ENCODE data around the gene ST7. TPM values are rescaled to one million over a fixed set of nuclear protein-coding genes. Genes with fewer than 3 reads are reported as not detected.

Gene ST7
- total RNA-seq, 1 experiment from 2014 or later = 19.6 TPM

- intact Hi-C loops (cut with micrococcal nuclease; ENCODE audit: unreplicated experiment) = no loop called here
- CTCF ChIA-PET = no interaction called here
Measured at GRCh38 chr7:116920359-116920758, 32.9 kb upstream of the ST7 start.

GRCh38 chr7:116922545-116922944, 30.8 kb upstream of the ST7 start:
- BruUV-seq (replicated peaks) = no TSS peak
- no peak overlapping the region for H3K4me3 ChIP-seq (ENCODE audit: low read depth in 2 of 2, low read length in 2 of 2)
- ATAC-seq = no peak
- ChIA-PET POLR2A (no interaction called here), CTCF (interaction anchor here (0.7 to 1.2 kb wide), 3 partner anchors 112 to 678 kb away, joined by 3 read pairs; no protein-coding TSS in a partner anchor)
- no peak for DNase-seq (ENCODE audit: low read depth, low spot score)
- no peaks in the 10 kb centered on the region for H3K4me1 ChIP-seq (ENCODE audit: control insufficient read depth, insufficient read depth, low read length)
- intact Hi-C loops (cut with micrococcal nuclease; ENCODE audit: unreplicated experiment) (no loop called here), in situ Hi-C loops (cut with HindIII; ENCODE audit: low pct_unique_long_range_greater_than_20kb, low sequenced_read_pairs) (no loop called here)
- no peaks in the 10 kb centered on the region for H3K27me3 ChIP-seq (ENCODE audit: control insufficient read depth, insufficient read depth, low read length)
- TF ChIP-seq REST (IDR thresholded peaks at IDR 0.05; ENCODE audit: insufficient read depth in 1 of 2, low read depth in 2 of 2, low read length in 1 of 2) = no peak
- TF ChIP-seq SIN3A (IDR thresholded peaks at IDR 0.05; ENCODE audit: borderline replicate concordance, insufficient read depth, low read depth, low read length) = no peak
- no peak for TF ChIP-seq TCF7L2 (IDR thresholded peaks at IDR 0.05; ENCODE audit: low read depth, low read length)
- TF ChIP-seq POLR2AphosphoS5 (IDR thresholded peaks at IDR 0.05; ENCODE audit: low read depth, low read length) = no peak
- no peak for TF ChIP-seq CTCF (IDR thresholded peaks at IDR 0.05)
- H3K9me3 ChIP-seq (ENCODE audit: control insufficient read depth, insufficient read depth, low read depth, low read length) = no peaks in the 10 kb centered on the region
- peaks cover 14% of the 10 kb centered on the region for H3K36me3 ChIP-seq (ENCODE audit: control insufficient read depth, insufficient read depth, low read length)
- H3K27ac ChIP-seq (ENCODE audit: low read length) = no peak overlapping the region

More at GRCh38 chr7:116920359-116920758, 32.9 kb upstream of the ST7 start:
- BruUV-seq (replicated peaks) = no TSS peak
- ATAC-seq (no peak), DNase-seq (ENCODE audit: low read depth, low spot score) (no peak)
- no peaks in the 10 kb centered on the region for H3K9me3 ChIP-seq (ENCODE audit: control insufficient read depth, insufficient read depth, low read depth, low read length)
- H3K27ac ChIP-seq (ENCODE audit: low read length) = no peak overlapping the region
- H3K36me3 ChIP-seq (ENCODE audit: control insufficient read depth, insufficient read depth, low read length) = peaks cover 26% of the 10 kb centered on the region
- TF ChIP-seq REST (IDR thresholded peaks at IDR 0.05; ENCODE audit: insufficient read depth in 1 of 2, low read depth in 2 of 2, low read length in 1 of 2) = no peak
- no peaks in the 10 kb centered on the region for H3K4me1 ChIP-seq (ENCODE audit: control insufficient read depth, insufficient read depth, low read length)
- no peaks in the 10 kb centered on the region for H3K27me3 ChIP-seq (ENCODE audit: control insufficient read depth, insufficient read depth, low read length)
- POLR2A ChIA-PET = no interaction called here
- in situ Hi-C loops (cut with HindIII; ENCODE audit: low pct_unique_long_range_greater_than_20kb, low sequenced_read_pairs) = no loop called here
- H3K4me3 ChIP-seq (ENCODE audit: low read depth in 2 of 2, low read length in 2 of 2) = no peak overlapping the region

All from Panc1 (cell line).